DMS 273 (cell line): Measurements from ENCODE around the gene PPCDC.

Experiments used
- DNase-seq: peaks from one replicate; lab custom pipeline; 2025; ENCODE audit not compliant: unreplicated experiment; lab: John Stamatoyannopoulos, UW

Gene PPCDC

DNA sequence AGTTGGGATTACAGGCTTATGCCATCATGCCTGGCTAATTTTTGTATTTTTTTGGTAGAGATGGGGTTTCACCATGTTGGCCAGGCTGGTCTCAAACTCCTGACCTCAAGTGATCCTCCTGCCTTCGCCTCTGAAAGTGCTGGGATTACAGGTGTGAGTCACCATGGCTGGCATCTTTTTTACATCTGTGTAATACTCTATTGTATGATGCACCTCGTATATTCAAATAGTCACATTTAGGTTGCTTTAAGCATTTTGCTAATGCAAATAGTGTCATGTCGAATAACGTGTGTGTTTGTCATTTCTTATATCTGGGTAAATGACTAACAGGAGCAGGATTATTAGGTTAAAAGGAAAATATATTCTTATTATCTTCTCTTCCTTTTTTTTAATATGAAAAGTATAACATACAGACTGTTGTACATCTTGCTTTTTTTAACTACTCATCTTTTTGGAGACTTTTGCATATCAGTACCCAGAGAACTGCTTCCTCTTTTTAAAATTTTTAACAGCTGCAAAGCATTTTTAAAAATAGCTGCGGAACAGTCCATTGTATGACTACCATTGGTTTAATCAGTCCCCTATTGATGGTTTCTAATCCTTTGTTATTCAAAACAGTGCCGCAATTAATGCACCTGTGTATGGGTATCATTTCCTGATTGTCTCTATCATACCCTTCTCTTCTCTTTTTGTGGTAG, 14.6 kb upstream of the PPCDC start:
- no peak for DNase-seq

- DNase-seq: no peak
These were observed 7.0 kb upstream of the PPCDC start for GRCh38 chr15:75016431-75016830.

DNA sequence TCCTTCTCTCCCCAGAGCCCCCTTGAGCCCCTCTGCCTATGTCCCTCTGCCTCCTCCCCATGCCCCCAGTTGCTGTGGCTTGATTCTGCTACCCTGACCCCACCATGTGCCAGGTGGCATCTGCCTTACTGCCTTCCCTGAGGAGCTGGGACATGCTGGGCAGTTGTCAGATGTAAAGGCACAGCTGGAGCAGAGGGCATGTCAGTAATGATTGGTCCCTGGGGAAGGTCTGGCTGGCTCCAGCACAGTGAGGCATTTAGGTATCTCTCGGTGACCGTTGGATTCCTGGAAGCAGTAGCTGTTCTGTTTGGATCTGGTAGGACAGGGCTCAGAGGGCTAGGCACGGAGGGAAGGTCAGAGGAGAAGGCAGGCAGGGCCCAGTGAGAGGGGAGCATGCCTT, 3.5 kb upstream of the PPCDC start:
- DNase-seq: peak; percentile 25

DNA sequence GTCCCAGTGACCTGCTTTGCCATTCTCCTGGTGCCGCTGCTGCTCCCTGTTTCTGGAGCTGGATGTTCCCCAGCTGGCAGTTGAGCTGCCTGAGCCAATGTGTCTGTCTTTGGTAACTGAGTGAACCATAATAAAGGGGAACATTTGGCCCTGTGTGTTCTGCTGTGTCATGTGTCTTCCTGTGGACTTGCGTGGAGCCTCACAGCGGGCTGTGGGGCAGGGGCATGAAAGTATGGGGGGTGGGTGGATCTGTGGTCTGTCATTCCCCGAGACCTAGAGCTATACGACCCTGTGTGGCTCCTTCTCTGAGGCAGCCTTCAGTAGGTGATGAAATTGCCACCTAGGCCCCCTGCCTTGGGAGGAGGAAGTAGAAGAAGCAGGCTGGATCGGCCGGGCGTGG, 2.0 kb upstream of the PPCDC start:
- DNase-seq: no peak

DNA sequence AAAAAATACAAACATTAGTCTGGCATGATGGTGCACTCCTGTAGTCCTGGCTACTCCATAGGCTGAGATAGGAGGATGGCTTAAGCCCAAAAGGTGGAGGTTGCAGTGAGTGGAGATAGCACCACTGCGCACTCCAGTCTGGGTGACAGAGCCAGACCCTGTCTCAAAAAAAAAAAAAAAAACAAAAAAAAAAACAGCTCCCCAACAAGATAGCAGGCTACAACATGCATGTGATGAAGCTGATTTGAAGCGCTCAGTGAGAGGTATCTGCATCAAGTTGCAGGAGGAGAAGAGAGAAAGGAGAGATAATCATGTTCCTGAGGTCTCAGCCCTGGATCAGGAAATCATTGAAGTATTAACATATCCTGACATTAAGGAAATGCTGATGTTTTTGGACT, 608 bp upstream of the PPCDC start:
- DNase-seq: no peak

GRCh38 chr15:75023872-75024636, 664 bp downstream of the PPCDC start:
- DNase-seq: peak; percentile 57

- DNase-seq: no peak
These were observed 1.7 kb downstream of the PPCDC start for GRCh38 chr15:75025107-75025506.

DNA sequence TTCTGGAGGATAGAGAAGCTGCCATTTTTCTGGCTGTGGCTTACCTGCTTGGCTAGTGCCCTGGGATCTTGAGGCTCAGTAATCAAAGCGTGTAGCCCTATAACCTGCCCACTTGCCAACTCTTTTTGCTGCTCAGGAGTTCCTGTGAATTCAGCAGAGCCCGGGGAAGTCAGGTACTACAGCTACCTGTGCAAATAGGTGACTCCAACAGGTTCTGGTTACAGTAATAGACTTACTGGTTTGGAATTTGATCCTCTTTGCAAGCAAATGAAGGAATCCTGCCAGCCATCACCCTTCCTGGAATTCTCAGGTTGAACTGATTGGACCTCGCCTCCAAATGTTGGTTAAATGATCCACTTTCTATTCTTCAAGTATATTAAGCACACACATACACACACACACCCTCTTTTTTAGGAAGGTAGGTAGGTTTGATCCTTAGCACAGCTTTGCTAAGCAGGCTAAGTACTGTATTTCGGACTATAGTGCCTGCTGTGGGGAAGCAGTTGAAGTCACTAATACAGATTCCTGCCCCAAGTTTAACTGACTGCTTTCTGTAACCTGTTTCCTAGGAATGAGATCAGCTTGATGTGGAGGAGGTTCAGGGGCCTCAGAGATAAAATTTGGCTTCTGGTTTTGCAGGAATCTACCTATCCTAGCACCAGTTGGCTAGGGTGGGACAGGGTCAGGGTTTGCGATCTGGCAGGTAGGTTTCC, 2.3 kb downstream of the PPCDC start:
- no peak for DNase-seq

- no peak for DNase-seq
These were observed 4.2 kb downstream of the PPCDC start for GRCh38 chr15:75027551-75027950.

DNA sequence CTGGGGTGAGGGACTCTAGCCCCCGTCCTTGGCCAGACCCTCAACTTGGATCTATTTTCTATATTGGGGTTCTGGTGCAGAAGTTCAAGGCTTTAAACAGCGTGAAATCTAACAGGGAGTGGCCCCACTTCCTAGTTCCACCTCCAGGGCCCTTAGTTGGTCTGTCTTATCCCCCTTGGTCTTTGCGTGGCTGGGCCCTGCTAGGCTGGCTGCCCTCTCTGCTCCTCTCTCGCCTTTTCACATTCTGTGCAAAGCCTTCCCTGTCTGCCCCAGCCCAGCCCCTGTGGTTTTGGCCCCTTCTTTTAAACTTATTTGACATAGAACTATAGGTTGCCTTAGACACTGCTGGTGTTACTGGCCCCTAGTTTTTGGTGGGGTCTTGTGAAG, 5.6 kb downstream of the PPCDC start:
- DNase-seq: no peak

DNA sequence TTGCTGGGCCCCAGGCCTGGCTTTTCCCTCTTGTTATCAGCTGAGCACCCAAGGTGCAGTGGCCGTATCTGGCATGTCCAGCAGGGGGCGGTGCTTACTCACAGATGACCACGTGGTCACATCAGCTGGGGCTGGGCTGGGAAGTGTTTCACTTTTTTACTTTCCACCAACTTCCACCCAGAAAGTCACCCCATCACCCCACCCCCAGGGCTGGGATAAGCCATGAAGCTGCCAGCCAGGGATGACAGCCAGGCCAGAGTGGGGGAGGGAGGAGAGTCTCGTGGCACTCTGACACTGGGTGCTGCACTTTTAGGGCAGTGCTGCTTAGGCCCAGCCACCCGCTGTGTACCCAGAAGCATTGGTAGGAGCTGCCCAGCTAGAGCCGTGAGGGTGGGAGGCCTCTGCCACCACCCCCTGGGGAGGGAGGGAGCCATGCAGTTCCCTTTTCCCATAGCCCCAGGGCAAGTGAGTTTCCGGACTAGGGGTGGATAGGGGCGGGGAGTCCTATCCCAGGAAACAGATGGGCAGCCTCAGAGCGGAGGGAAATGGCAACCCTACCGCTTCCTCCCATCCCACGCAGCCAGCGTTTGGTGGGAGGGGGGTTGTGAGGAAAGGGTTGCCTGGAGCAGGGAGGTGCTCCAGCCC, 6.1 kb downstream of the PPCDC start:
- DNase-seq: peak; percentile 91

DNA sequence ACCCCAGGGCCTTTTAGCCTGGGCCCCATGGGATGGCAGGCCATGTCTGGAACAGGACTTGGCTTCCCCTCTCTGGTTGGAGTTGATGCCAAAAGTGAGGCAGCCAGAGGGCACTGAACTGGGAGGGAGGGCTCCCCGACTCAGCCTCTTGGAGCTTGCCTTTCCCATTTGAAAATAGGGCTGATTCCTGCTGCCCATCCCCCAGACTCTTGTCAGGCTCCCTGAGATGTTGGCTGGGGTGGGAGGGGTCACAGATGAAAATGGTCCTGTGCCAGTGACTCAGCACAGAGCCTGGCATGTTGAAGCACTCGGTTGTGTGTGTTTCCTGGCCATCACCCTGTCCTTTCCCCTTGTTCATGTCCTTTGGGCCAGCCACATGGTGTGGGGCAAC, 6.6 kb downstream of the PPCDC start:
- DNase-seq: peak; percentile 80

DNA sequence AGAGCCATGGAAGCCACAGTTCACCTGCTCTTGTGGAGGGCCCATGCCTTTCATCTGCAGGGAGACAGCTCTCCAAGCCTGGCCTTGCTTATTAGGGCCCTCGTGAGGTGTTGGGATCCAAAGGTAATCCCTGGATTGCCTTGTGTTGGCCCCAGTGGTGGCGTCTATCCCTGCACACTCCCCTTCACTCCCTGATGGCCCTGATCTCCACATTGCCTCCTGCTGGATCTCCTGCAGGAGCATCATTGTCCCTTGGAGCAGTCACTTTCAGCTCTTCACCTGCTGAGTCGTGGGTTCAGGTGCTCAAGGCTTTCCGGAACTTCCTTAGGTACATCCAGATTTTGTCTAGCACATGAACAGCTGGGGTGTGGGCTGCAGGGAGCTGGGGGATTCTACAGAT, 7.0 kb downstream of the PPCDC start:
- peak; percentile 30 for DNase-seq

- no peak for DNase-seq
These were observed 8.5 kb downstream of the PPCDC start for GRCh38 chr15:75031848-75032247.

DNA sequence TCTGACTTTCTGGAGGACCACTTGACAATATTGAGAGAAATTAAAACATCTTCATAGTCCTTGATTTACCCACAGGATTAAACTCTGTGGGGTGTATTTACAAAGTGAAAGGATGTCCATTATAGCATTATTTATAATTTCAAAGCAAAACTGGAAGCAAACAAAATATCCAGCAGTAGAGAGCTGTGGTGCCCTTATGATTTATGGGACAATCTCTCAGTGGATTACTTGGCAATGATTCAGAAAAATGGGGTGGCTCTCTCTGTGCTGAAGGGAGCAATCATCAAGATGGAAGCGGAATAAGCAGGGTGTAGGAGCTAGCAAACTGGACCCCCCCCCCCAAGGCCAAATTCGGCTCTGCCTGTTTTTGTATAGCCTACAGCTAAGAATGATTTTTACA, 9.0 kb downstream of the PPCDC start:
- no peak for DNase-seq

GRCh38 chr15:75033809-75034208, 10.4 kb downstream of the PPCDC start:
- DNase-seq: no peak

GRCh38 chr15:75034615-75035014, 11.2 kb downstream of the PPCDC start:
- DNase-seq: no peak

DNA sequence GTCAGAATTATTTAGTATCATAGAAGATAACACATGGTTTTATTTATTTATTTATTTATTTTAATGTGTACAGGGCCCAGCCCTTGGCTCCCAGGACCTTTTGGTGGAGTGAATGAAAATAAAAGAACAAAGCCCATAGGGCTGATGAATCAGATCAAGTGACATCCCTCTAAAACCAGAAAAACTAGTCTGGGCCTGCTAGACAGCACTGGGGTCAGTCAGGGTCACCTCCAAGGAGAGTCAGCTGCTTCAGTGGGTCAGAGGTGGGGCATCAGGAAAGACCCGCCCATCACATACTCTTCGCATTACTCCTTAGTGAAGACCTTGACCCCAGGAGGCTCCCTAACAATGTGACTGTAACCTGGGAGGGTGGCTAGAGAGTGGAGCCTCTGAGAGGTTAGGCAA, 12.8 kb downstream of the PPCDC start:
- DNase-seq: no peak

DNA sequence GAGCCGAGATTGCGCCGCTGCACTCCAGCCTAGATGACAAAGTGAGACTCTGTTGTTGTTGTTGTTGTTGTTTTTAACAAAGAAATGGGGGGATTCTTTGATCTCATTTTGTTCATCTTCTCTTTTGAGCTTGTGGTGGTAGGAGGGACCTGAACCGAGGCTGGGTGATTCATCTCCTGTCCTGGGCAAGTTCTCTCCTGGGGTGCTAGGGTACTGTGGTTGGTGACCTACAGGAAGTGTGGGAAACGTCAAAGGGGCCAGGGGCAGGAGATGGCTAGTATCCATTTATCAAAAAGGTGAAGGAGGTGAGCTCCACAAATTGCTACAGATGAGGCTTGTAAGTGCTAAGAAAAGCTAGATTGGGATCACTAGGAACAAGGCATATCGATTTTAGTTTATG, 14.3 kb downstream of the PPCDC start:
- no peak for DNase-seq

DNA sequence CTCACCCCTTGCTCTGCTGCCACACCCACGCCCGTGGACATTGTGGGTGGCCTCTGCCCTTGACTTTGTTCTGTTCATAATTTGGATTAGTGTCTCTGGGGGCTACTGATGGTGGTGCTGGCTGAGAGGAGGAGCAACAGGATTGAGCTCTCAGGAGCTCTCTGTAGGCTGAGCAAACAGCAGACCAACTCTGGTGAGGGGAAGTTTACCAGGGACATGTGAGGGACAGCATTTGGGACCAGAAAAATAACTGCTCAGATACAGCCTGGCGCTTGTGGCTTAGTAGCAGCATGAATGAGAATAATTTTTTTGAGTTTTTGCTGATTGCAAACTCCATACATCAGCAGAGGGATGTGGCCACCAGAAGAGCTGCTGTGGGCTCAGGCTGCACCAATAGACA, 14.8 kb downstream of the PPCDC start:
- DNase-seq: no peak

- peak; percentile 44 for DNase-seq
These were observed 19.5 kb downstream of the PPCDC start for GRCh38 chr15:75042730-75043508.
